ENCODE measurements around the gene DISC1.

Gene DISC1

DNA sequence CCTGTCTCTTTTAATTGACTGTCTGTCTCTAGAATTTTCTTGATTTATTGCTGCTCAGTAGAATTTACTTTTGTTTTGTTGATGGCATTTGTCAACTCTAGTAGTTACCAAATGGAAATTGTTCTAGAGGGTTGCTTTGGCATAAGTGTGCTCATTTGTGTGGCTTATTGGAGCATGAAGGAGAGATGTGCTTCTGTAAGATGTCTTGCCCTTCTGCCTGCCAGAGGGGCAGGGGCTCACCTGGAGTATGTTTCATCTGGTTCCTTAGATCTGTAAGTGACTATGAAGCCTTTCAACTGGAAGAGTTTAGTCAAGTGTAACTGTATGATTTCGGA is 345.5 kb downstream of the DISC1 start:
- in situ Hi-C loops (cut with MboI; ENCODE audit: low sequenced_read_pairs): no loop called here

DNA sequence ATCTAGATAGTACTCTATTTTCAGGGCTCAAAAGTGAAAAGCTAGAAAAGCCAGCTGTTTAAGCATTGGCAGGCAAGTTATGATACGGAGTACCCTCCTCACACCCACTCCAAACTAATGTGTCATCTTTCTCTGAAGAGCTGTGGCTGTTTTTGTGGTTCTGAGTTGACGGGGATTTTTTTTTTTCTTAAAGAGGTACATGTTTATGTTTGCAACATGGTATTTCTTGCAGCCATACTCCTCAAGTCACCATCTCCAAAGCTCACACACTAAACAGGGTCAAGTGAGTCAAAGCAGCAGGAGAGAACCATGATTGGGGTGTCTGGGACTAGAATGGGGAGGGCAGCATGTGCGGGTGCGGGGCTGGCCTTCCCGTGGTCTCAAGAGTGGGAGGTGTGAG is 347.2 kb downstream of the DISC1 start:
- in situ Hi-C loops (cut with MboI; ENCODE audit: low sequenced_read_pairs): no loop called here

DNA sequence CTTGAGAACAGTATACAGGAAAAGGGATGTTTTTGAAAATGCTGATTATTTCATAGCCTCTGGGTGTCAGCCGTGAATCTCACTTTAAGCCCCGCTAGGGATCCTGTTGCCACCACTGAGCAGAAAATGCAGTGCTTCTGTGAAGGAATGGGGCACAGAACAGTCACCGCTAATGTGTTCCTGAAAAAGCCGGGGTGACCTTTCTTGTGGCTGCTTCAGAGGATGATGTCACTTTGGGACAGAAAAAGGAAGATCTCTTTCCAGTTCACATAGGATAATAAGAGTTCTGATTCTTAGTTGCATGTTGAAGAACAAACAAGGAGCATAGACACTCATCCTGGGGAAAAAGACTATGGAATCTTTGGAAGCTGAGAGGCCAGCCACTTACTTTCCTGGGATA is 349.6 kb downstream of the DISC1 start:
- in situ Hi-C loops (cut with MboI; ENCODE audit: low sequenced_read_pairs): no loop called here

DNA sequence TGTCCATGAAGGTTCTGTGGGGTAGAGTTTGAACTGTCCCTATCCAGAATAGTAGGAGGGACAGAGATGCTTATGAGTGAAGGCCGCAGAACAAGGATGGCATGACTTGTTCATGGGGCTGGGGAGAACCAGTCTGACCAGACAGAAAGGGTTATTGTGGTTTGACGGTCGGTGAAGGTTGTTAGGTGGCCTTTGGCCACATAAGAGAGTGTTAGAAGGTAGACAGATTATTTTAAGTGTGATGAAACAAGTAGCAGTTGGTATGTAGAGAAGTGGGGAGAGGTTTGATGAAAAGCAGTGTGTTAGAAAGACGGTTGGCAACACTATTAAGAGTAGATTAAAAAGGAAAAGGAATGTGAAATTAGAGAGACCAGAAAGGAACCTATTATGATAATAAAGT is 355.1 kb downstream of the DISC1 start:
- in situ Hi-C loops (cut with MboI; ENCODE audit: low sequenced_read_pairs): no loop called here

DNA sequence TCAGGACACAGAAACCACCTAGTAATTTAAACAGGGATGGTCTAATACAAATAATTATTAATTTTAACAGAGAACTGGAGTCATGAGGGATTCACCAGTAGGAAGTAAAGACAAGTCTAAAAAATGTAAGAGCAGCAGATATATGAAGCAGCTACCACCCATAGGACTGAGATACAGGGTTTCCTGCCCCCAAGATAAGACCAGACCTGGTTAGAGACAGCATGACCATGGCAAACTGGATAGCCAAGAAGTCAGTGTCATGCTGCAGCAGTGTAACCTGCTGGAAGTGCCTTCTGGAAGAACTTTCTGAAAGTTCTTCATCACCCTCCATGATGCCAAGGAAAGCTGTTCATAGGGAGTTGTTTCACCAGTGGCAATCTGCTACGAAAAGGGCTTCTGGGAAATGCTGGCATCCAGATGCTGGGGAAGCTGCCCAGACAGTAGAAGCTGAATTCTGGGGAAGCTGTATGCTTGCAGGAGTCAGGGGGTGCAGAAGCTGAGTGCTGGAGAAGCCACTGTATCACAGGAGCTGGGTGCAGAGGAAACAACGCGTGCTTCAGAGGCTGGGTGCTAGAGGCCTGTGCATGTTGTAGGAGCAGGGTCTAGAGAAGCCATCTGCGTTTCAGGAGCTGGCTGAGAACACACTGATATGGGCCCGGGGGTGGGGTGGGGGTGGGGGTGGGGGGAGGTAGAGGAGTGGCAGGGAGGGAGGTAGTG is 356.4 kb downstream of the DISC1 start:
- in situ Hi-C loops (cut with MboI; ENCODE audit: low sequenced_read_pairs): no loop called here

GRCh38 chr1:231983588-231984193 is 357.1 kb downstream of the DISC1 start:
- in situ Hi-C loops (cut with MboI; ENCODE audit: low sequenced_read_pairs): no loop called here

- in situ Hi-C loops (cut with MboI; ENCODE audit: low sequenced_read_pairs): no loop called here
Measured at GRCh38 chr1:231985296-231986023, 358.9 kb downstream of the DISC1 start.

- in situ Hi-C loops (cut with MboI; ENCODE audit: low sequenced_read_pairs): no loop called here
Measured at GRCh38 chr1:231986631-231987336, 360.2 kb downstream of the DISC1 start.

- in situ Hi-C loops (cut with MboI; ENCODE audit: low sequenced_read_pairs): no loop called here
Measured at GRCh38 chr1:231990388-231990787, 363.8 kb downstream of the DISC1 start.

DNA sequence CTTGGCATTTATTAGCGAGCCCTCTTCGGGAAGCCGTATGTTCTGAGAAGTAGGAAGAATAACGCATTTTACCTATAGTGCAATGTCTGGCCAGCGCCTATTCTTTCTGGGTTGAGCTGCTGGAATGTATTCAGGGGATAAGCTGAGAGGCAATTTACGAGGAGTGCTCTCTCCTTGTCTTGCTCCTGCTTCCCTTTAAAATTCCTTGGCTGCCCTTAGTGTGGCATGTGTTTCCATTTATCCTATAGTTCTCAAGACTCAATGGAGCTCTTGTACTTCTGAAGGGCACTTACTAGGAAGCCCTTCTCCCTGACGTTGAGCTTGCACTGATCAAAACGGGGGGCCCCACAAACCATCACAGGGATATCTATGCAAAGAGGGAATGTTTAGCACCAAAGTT is 364.6 kb downstream of the DISC1 start:
- in situ Hi-C loops (cut with MboI; ENCODE audit: low sequenced_read_pairs): no loop called here

DNA sequence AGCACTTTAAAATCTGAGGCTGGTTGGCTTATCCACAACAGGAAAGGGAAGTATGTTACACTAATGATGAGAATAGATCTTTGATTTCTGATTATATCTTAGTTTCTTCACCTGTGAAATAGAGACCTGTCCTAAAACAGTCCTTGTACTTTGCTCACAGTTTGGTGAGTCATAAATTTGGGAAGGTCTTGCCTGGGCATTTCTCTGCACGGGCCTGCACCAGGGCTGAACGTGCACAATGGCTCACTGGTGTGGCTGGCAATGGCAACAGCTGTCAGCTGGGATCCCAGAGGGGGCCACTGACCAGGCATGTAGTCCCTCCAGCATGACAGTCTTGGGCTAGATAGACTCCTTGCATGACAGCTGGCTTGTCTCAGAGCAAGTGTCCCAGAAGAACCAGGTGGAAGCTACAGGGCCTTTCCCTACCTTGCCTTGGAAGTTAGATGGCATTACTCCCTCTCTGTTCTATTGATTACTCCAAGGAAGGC is 367.4 kb downstream of the DISC1 start:
- in situ Hi-C loops (cut with MboI; ENCODE audit: low sequenced_read_pairs): no loop called here

GRCh38 chr1:231998791-231999190 is 372.2 kb downstream of the DISC1 start:
- in situ Hi-C loops (cut with MboI; ENCODE audit: low sequenced_read_pairs): no loop called here

DNA sequence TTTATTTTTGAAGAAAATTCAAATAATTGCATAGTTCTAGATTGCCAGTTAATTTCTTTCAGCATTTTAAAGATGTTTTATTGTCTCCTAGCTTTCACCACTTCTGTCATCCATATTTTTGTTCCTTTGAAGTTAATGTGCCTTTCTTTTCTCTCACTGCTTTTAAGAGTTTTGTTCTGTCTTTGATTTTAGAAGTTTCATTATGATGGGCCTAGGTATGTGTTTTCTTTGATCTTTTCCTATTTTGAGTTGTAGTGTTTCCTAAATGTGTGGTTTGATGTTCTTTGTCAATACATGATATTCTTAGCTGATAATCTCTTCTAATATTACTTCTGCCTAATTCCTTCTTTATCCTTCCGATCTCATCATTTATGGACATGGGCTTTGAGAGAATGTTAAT is 378.7 kb downstream of the DISC1 start:
- in situ Hi-C loops (cut with MboI; ENCODE audit: low sequenced_read_pairs): no loop called here

- in situ Hi-C loops (cut with MboI; ENCODE audit: low sequenced_read_pairs): no loop called here
Measured at GRCh38 chr1:232009741-232010140, 383.2 kb downstream of the DISC1 start.

DNA sequence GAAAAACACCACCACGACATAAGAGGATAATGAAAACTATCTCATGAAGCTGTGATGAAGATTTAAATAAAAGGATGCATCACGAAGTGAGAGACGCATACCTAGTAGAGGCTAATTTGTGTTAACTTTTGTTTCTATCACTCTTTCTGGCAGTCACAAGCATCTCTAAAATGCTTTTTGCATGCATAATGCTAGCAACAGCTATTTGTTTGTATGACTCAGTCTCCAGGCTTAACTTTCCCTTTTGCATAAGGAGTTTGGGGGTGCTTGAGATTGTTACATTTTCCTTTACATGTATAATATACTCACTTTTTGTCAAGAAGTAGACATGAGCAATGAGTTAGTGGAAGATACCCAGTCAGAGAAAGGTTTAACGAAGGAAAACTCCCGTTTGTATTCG is 385.4 kb downstream of the DISC1 start:
- in situ Hi-C loops (cut with MboI; ENCODE audit: low sequenced_read_pairs): no loop called here

GRCh38 chr1:232012773-232013386 is 386.3 kb downstream of the DISC1 start:
- in situ Hi-C loops (cut with MboI; ENCODE audit: low sequenced_read_pairs): no loop called here

DNA sequence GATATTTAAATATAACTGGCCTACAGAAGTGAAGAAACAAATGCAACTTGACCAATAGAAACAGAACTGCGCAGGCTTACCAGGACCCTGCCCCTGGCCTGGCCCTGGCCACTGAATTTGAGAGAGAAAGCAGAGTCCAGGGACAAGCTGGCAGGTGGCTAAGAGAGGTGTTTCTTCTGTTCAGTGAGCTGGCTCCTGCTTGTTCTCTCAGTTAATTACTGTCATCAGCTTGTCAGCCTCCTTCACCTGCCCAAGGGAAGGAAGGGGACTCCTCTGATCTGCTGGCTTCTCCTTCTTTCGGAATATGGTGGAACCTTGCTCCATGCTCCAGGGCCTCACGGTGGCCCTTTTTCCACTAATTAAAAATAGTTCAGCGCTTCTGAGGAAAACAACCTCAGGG is 388.4 kb downstream of the DISC1 start:
- in situ Hi-C loops (cut with MboI; ENCODE audit: low sequenced_read_pairs): no loop called here

GRCh38 chr1:232016616-232017015 is 390.0 kb downstream of the DISC1 start:
- in situ Hi-C loops (cut with MboI; ENCODE audit: low sequenced_read_pairs): no loop called here

DNA sequence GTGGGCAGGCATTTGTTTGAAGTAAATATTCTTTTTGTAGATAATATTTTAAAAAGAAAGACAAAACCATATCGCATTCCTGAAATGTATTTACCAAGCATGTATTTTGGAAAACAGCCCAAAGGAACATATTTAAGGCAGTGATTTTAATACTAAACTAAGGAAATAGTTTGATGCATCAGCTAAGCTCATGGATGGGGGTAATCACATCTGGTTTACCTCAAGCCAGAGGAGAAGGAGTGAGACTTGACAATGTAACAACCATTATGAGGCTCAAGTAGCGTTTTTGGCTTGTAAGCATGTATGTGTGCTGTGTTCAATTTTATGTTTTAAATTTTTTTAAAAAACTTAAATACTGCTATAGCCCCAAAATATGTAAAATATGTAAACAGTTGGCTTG is 390.5 kb downstream of the DISC1 start:
- in situ Hi-C loops (cut with MboI; ENCODE audit: low sequenced_read_pairs): no loop called here

DNA sequence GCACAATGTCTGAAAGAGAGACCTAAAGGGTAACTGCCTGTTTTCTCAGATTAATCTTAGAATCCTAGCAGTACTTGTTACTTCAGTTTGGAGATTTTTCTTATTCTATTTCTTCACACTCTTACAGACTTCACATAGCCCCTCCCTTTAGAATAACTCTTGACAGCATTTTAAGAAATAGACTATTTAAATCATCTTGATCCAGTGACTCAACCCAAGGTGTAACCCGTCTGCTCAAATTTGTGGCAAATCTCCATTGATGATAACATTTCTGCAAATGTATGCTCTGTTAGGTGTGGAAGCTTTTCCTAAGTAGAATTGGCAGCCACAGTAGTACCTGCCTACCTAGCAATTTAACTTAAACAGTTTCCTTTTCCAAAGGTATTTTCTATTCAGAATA is 391.2 kb downstream of the DISC1 start:
- in situ Hi-C loops (cut with MboI; ENCODE audit: low sequenced_read_pairs): no loop called here
